Measurements from ENCODE around the gene OSBPL2.

OSBPL2 gene

DNA sequence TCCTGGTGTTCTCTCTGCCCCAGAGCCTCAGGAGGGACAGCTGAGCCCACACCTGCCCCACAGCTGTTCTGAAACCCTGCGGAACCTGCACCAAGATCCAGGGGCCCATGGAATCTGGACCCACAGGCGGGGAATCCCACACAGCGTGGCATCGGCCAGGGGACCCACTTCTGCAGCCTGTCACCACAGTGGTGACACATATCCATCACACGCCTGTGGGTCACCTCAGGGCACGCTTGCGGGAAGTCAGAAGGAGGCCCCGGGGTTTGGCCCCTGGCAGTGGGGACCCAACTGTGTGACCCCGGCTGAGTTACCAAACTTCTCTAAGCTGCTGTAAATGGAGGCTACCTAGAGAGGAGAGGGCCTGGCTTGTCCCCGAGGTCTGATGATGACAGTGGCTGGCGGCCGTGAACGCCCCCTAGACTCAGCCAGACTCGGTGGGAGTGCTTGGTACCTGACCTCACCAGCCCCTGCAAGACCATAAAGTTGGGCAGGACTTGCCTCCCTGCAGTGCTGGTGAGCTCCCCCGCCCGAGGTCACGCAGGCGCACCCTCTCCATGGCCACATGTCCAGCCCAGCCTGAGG lies 16.0 kb upstream of the OSBPL2 start:
- no peak for DNase-seq (ENCODE audit: low spot score)

DNA sequence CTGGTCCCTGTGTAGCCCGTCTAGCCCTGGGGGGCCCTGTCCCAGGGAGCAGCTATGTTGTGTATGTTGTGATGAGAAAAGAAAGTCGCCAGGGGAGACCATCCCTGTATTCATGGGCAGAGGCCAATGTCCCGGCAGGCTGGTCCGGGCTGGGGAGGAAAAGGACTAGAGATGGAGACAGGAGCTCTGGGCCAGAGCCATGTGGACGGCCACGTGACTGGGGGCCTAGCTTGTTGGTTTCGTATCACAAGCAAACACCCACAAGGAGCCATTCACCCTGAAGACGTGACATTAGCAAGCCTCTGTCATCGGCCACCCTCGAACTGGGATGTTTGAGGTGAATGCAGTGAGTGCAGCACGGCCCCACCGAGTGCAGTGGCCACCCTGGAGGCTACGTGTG lies 15.3 kb upstream of the OSBPL2 start:
- no peak for DNase-seq (ENCODE audit: low spot score)

DNA sequence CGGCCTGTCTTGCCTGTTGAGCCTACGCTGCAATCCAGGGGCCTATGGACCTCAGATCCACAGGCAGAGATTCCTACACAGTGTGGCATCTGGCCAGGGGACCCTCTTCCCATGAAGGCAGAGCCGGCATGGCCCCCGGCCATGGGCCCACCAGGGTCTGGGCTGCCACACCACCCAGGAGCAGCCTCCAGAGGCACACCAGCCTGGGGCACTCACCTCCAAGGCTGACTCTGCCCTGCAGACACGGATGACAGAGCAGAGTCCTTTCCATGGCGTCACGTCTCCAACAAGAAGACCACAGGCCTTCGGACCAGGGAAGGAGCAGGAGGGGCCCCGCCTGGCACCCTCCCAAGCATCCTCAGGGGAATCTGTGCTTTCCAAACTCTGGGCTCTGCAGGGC lies 14.8 kb upstream of the OSBPL2 start:
- DNase-seq (ENCODE audit: low spot score), result no peak

DNA sequence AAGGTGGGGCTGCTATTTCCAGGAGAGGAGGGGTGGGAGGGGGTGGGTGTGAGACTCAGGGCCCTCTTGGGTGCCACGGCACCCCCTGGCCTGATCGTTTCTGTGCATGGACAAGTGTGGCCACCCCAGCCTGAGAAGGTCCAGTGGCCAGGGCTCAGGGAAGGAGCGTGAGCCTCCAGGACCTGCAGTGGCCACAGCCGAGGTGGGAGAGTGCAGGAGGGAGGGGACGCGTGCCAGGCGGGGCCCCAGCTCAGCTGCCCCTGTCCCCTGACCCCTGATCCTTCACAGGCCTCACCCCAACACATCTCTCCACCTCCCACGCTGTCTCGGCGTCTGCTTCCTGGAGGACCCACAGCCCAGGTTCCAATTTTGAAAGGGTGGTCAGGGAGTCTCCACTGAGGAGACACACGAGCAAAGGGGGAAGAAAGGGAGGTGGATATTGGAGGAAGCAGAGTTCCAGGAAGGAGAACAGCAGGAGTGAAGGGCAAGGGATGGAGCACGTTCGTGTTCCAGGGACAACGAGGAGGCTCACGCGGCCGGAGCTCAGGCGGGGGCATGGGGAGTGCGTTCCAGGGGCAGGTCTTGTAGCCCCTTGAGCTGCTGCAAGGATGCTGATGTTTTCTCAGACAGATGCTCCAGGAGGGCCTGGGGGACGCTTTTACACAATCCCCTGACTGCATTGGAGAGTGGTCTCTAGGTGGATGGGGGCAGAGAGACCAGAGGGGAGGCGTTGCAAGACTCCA lies 14.0 kb upstream of the OSBPL2 start:
- no peak for DNase-seq (ENCODE audit: low spot score)

DNA sequence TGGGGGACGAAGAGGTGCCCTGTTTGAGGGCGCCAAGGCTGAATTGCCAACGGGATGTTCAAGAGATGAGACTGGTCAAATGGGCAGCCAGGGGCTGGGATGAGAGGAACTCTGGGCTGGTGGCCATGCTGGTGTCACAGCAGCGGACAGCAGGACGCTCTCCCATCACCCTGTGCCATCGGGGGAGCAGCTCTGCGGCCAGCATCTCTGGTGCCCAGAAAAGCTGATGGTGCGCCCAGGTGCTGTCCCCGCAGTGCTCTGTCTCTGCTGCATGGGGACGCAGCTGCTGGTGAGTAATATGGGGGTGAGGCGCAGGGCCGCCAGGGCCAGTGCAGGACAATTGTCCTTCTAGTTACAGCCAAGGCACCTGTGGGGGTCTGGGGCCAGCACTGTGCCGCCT lies 13.3 kb upstream of the OSBPL2 start:
- no peak for DNase-seq (ENCODE audit: low spot score)

DNA sequence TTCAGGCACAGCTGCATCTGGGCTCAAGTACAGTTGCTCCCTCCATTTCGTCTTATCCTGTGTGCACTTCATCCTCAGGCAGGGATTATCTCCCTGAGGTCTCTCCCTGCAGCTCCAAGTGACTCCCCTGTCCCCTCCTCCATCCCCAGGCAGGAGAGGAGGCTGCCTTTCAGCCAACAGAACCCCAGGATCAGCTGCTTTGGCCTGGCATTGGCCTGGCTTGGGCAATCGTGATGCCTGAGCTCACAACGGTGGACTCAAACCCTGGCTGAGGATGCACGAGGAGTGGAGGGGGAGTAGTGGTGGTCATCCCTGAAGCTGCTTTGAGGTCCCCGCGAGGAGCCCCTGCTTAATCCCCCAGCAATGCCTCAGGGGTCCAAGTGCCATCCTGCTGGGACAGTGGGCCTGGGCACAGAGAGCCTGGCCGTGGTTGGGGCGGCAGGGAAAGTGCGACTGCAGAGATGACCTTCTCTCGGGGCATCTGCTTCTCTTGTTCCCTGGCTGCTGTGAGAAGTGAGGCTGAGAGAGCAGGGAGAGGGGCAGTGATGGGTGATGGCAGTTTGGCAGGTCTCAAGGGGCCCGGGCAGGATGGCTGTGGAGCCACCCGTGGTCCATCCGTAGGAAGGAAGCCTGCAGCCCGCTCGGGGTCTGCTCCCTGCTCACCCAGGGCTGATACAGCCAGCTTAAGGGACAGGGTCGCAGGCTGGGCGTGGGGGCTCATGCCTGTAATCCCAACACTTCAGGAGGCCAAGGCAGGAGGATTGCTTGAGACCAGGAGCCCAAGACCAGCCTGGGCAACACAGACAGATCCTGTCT lies 12.3 kb upstream of the OSBPL2 start:
- no peak for DNase-seq (ENCODE audit: low spot score)

DNA sequence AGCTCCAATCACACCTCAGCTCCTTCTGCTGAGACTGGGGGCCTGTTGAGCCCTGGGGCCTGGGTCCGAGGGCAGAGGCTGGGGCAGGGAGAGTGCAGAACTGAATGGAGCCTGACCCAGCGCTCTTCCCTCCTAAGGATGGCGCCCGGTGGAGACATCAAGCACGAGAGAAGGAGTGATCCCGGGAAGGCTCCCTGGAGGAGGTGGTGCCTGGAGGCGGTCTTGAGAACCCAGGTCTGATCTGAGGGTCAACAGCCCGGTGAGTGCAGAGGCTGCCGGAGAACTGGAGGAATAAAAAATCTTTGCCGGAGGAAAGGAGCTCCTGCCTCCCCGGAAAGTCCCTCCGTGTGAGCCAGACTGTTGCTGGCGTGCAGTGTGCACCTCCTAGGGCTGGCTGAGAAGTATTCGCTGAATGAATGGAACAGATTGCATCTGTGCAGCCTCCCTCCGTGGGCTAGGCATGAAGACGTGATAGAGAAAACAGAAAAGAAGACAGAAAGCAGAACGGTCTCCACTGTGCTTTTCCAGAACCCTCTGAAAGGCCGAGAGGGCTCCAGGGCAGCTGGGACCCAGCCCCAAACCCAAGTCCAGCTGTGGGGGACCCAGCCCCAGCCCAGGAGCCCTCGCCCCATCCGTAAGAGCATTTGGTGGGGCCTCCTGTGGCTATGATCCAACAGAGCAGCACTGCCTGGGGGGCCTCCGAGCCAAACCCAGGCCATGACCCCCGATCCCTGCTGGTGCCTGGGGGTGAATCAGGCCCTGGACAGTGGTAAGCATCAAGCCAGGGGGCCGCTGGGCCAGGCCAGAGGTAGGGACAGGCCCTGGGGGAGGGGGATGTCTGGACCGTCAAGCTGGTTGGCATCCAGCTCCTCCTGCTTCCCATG lies 11.4 kb upstream of the OSBPL2 start:
- DNase-seq (ENCODE audit: low spot score), result no peak

DNA sequence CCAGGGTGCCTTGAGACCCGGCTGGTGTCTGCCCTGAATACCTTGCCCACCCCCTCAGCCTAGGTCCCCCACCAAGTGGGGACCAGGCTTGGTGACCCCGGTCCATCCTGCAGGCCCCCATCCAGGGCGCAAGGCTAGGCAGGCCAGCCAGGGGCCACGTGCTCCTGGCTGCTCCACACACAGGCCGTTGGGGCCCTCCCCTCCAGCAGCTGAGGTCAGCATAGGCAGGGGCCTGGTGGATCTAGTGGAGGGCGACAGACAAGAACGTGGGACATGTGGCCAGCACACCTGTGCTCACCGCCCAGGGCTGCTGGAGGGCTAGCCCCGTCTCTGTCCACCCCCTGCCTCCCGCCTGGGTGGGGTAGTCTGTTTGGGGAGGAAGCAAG lies 10.7 kb upstream of the OSBPL2 start:
- no peak for DNase-seq (ENCODE audit: low spot score)

DNA sequence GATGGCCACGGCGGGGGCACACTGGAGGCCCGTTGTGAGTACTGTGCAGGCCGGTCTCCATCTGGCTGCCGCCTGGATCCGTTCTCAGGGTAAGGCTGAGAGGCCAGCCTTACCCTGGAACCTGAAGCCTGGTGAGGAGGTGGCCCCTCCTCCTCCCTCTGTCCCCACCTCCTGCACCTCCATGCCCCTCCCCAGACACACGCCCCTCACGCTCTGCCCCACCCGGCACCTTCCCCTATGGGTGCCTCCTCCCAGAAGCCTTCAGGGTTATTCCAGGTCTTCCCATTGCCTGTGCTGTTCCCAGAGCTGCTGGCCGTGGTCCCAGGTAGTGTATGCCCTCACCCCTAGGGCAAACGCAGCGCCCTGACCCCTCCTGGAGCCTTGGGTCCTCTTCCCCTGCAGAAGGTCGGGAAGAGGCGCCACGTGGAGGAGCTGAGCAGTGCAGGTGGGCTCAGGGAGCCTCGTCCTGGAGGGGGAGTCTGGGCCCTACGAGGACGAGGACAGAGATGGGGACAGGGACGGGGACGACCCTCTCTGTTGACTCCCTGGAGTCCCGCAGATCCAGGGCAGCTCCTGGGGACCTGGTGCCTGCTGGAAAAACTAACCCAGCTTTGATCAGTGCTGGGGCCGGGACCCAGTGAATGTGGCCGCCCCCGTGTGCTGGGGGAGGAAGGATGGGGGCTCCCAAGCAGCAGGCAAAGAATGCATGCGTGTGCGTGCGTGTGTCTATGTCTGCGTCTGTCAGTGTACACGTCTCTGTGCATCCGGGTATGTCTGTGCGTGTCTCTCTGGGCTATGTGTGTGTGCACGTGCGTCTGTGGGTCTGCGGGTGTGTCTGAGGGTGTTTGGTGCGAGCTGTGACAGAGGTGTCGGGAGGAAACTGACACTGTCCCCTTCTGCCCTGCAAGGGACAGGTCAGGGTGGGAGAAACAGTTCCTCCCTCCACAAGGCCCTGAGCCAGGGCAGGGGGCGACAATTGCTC lies 10.1 kb upstream of the OSBPL2 start:
- DNase-seq (ENCODE audit: low spot score), result no peak

DNA sequence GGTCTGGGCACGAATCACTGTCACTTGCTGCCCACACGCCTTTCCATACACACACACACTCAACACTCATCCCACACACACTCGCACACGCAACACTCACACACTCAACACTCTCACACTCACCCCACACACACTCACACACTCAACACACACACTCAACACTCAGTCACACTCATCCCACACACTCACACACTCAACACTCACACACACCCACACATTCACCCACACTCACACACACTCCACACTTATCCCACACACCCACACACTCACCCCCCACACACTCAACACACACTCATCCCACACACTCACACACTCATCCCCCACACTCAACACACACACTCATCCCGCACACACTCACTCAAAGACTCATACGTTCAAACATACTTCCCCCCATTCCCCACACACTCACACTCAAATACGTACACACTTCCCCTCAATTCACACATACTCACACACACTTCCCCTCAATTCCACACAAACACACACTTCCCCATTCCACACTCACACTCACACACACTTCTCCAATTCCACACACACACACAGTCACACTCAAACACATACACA lies 9.3 kb upstream of the OSBPL2 start:
- DNase-seq (ENCODE audit: low spot score), result no peak

DNA sequence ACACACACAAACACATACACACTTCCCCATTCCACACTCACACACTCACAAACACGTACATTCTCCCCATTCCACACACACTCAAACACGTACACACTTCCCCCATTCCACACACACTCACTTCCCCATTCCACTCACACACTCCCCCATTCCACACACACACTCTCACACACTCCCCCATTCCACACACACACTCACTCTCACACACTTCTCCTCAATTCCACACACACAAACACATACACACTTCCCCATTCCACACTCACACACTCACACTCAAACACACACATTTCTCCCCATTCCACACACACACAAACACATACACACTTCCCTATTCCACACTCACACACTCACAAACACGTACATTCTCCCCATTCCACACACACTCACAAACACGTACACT lies 8.7 kb upstream of the OSBPL2 start:
- DNase-seq (ENCODE audit: low spot score), result no peak

DNA sequence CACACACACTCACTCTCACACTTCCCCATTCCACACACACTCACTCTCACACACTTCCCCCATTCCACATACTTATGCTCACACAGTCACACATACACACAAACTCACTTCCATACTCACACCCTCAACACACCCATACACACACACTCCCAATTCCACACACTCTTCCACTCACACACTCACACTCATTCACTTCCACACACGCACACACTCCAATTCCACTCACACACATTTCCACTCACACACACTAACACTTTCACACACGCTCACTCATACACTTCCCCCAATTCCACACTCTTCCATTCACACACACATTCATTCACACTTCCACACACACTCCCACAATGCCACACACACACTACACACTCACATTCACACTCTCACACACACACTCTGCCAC lies 8.0 kb upstream of the OSBPL2 start:
- DNase-seq (ENCODE audit: low spot score), result no peak

DNA sequence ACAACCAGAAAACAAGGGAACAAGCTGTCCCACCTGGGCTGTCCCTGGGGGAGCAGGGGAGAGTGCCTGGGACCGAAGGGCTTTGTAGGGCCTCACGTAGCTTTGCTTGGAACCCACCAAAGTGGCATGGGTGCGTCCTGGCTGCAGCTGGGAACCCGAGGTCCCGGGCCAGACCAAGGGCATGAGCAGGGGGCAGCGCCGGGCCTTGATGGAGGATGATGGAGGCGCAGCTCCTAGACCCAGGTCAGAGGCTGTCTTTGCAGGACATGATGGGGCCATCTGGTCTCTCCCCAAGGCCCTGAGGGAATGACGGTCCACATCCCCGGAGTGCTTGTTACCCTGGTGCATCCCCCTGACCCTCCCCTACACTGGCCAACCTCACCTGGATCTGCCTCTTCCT lies 7.6 kb upstream of the OSBPL2 start:
- no peak for DNase-seq (ENCODE audit: low spot score)

DNA sequence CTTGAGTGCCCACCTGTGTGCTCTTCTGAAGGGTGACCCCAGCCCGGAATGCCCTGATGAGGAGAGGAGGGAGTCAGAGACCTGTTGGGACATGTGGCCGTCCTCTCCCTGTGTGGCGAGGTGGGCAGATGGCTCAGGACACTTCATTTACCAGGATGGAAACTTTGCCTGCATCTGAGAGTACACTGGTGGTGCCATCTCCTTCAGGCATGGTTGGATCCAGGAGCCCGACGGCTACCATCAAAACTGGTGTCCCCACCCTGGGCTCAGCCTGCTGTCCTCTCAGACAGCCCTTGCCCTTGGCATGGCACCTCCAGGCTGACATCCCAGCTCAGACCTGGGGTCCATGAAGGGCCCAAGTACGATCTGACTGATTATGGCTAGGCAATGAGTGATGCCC lies 7.0 kb upstream of the OSBPL2 start:
- no peak for DNase-seq (ENCODE audit: low spot score)

DNA sequence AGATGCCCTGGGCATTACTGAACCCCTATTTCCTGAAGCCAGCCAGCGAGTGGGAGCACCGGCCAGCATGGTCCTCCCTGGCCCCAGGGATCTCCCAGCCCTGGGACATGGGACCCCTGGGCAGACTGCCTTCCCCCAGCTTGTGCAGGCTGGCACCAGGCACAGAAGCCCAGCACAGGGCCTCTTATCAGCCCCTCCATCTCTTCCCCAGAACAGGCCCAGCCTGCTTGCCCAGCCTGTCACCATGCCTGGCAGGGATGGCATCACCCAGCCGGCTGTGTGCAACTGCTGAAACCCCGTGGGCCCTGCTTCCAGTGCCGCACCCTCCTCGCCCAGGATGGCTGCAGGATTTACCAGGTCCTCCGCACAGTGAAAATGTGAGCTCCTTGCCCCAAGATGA lies 6.1 kb upstream of the OSBPL2 start:
- no peak for DNase-seq (ENCODE audit: low spot score)

DNA sequence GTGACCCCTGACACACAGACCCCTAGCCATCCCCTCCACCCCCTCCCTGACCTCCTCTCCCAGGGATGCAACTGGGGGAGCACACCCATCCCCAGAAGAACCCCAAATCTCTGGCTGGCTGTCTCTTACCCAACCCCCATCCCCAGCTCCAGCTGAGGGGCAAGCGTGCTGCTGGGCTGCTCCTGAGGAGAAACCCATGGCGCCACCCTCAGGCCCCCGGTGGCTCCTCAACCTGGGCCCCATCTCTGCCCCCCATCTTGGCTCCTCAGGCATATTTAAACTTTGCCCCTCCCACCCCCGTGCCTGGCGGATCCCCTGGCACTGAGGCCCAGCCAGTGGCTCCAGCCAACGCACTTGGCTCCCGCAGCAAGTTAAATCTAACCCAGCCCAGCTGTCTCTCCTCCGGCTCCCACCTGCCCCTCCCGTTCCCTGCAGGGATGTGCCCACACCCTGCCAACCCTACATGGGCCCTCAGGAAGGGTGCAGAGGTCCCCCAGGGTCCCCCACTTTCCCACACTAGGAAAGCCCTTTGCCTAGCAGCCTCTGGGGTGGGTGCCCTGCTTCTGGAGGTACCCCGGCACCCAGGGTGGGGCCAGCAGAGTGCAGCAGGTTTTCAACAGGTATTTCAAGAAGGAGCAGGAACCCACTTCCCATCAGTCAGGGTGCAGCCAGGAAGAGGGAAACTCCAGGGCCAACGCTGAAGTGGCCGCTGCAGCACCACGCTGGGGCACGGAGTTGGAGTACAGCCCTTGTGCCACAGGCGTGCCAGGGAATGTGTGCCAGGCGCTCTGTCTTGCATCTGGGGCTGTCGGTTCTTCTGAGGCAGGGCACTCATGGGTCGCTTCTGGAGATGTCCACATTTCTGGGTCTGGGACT lies 5.3 kb upstream of the OSBPL2 start:
- no peak for DNase-seq (ENCODE audit: low spot score)

DNA sequence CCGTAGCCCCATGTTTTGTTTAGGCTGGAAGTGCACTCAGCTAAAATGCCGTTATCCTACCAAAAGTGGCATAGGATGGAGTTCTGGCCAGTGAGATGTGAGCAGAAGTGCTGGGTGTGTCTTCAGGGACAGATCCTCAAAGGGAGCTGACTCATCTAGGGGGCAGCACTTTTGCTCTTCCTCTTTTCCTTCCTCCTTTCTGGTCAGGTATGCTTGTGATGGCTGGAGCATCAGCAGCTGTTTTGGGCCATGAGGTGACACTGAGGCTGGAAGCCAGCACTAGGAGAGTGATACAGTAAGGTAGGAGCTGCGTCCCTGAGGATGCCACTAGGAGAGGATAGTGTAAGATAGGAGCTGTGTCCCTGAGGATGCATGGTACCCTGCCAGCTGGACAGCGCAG lies 4.6 kb upstream of the OSBPL2 start:
- no peak for DNase-seq (ENCODE audit: low spot score)

DNA sequence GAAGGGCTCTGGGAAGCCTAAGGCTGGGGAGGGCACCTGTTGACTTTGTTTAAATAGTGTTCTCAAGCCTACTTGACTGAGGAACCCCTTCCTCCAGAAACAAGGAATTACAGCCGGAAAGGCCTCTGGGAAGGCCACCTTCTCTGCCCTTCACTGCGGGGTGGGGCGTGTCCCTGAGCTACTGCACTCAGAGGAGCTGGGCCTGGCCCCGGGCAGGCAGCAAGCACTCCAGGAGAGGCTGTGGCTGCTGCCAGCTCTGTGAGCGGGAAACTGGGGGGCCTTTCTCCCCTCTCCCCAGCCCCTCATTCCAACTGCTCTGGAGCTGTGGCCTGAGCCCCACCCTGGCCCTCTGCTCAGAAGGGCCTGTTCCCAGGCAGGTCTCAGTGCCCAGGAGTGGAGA lies 4.0 kb upstream of the OSBPL2 start:
- no peak for DNase-seq (ENCODE audit: low spot score)

DNA sequence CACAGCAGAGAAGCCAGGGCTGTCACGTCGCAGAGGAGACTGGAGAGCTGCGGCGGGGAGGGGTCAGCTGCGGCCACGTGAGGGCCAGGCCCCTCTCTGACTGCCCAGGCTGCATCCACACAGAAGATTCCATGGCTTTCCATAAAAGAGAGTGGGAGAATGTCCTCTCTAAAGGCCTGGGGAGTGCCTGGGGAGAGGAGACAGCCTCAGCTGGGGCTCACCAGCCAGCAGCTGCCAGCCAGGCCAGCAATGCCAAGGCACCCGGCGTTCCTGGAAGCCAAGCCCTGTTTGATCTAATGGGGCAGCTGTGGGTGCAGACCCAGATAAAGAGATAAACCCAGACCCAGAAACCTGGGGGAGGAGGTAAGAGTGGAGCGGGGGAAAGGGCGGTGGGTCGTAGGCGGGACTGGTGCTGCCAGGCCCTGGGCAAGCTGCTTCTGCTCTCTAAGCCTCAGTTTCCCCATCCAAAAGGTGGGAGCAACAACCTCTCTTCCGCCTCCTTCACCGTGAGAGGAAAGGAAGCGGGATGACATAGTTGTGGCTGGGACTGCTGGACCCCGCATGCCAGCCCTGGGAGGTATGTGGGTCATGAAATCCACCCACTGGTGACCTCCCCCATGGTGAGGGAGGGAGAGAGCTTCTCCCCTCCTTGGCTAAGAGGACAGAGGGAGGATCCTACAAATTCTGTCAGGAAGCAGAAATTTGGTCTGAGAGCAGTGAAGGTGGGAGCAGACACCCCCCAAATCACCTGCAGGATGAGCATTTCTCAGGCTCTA lies 3.1 kb upstream of the OSBPL2 start:
- no peak for DNase-seq (ENCODE audit: low spot score)

All from AG08395 (cell line).